HEK293T (cell line): ENCODE data around the gene PAGR1.

Experiments used
- ARNT ChIP-seq: fragments of 450-650 bp; IDR thresholded peaks from 2 replicates; pipeline ENCODE4 v1.6.1; 2017; ENCODE audit warnings: mild to moderate bottlenecking
- BHLHE40 ChIP-seq: fragments of 450-650 bp; IDR thresholded peaks from 2 replicates; pipeline ENCODE4 v1.6.1; 2016; ENCODE audit warnings: mild to moderate bottlenecking, moderate library complexity, borderline replicate concordance
- FOXK2 ChIP-seq: fragments of 450-650 bp; IDR thresholded peaks from 2 replicates; pipeline ENCODE4 v1.6.1; 2016; ENCODE audit warnings: mild to moderate bottlenecking
- FOXM1 ChIP-seq: fragments of 450-650 bp; IDR thresholded peaks from 2 replicates; pipeline ENCODE4 v1.6.1; 2017; ENCODE audit warnings: mild to moderate bottlenecking, borderline replicate concordance
- L3MBTL2 ChIP-seq: fragments of 450-650 bp; conservative IDR thresholded peaks from 2 replicates; pipeline ENCODE4 v1.6.1; 2016; ENCODE audit warnings: mild to moderate bottlenecking
- NFRKB ChIP-seq: fragments of 450-650 bp; IDR thresholded peaks from 2 replicates; pipeline ENCODE4 v1.6.1; 2016; ENCODE audit warnings: mild to moderate bottlenecking, moderate library complexity
- SP1 ChIP-seq: fragments of 450-650 bp; IDR thresholded peaks from 2 replicates; pipeline ENCODE4 v1.6.1; 2017

- TF ChIP-seq NFRKB (no peak), BHLHE40 (no peak), SP1 (no peak), FOXK2 (no peak), L3MBTL2 (no peak), ARNT (no peak), FOXM1 (no peak)
These were observed 18.1 kb downstream of the PAGR1 start for GRCh38 chr16:29834079-29834478.
